ENCODE data around the gene CSDE1.
A peak's percentile ranks its signal among the peaks of the same experiment; 100 is the strongest.

The CSDE1 gene

GRCh38 chr1:114720492-114720891, 37.3 kb downstream of the CSDE1 start:
- H3K4me3 ChIP-seq (ENCODE audit: low read depth, low read length) = no peak overlapping the region
- DNase-seq (ENCODE audit: low read depth) = no peak
- TF ChIP-seq, protein P1, sequence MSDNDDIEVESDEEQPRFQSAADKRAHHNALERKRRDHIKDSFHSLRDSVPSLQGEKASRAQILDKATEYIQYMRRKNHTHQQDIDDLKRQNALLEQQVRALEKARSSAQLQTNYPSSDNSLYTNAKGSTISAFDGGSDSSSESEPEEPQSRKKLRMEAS (IDR thresholded peaks at IDR 0.05; ENCODE audit: low read depth, low read length) = no peak
- TF ChIP-seq POLR2A (IDR thresholded peaks at IDR 0.05; ENCODE audit: extremely low read depth, insufficient read length) (no peak), MYC (IDR thresholded peaks at IDR 0.05; ENCODE audit: low read depth, low read length) (no peak)
- TF ChIP-seq, protein P2, sequence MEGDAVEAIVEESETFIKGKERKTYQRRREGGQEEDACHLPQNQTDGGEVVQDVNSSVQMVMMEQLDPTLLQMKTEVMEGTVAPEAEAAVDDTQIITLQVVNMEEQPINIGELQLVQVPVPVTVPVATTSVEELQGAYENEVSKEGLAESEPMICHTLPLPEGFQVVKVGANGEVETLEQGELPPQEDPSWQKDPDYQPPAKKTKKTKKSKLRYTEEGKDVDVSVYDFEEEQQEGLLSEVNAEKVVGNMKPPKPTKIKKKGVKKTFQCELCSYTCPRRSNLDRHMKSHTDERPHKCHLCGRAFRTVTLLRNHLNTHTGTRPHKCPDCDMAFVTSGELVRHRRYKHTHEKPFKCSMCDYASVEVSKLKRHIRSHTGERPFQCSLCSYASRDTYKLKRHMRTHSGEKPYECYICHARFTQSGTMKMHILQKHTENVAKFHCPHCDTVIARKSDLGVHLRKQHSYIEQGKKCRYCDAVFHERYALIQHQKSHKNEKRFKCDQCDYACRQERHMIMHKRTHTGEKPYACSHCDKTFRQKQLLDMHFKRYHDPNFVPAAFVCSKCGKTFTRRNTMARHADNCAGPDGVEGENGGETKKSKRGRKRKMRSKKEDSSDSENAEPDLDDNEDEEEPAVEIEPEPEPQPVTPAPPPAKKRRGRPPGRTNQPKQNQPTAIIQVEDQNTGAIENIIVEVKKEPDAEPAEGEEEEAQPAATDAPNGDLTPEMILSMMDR (IDR thresholded peaks at IDR 0.05; ENCODE audit: low read depth, low read length) = no peak

DNA sequence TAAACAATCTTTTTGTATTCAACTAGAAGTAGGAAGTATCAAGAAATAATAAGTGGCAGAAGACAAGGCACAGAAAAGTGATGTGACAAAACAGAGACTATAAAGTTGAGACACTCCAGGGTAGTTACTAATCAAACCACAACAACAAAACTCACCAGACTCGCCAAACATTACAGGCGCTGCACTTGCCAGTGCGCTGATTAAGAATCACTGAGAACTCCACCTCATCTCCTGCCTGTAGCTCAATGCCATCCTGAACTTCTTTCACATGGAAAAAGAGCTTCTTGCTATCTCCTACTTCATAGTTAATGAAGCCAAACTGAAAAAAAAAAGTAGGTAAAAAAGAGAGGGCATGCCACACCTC, 38.4 kb downstream of the CSDE1 start:
- peak; percentile 30 for DNase-seq (ENCODE audit: low read depth)
- TF ChIP-seq, protein P2 (IDR thresholded peaks at IDR 0.05; ENCODE audit: low read depth, low read length) = no peak
- TF ChIP-seq, protein P1 (IDR thresholded peaks at IDR 0.05; ENCODE audit: low read depth, low read length) = no peak
- TF ChIP-seq POLR2A (IDR thresholded peaks at IDR 0.05; ENCODE audit: extremely low read depth, insufficient read length) = no peak
- TF ChIP-seq MYC (IDR thresholded peaks at IDR 0.05; ENCODE audit: low read depth, low read length) = no peak
- no peak overlapping the region for H3K4me3 ChIP-seq (ENCODE audit: low read depth, low read length)

- TF ChIP-seq POLR2A (IDR thresholded peaks at IDR 0.05; ENCODE audit: extremely low read depth, insufficient read length) (no peak), MYC (IDR thresholded peaks at IDR 0.05; ENCODE audit: low read depth, low read length) (no peak)
- TF ChIP-seq, protein P1 (IDR thresholded peaks at IDR 0.05; ENCODE audit: low read depth, low read length) = no peak
- TF ChIP-seq, protein P2 (IDR thresholded peaks at IDR 0.05; ENCODE audit: low read depth, low read length) = no peak
- peak; percentile 56 for DNase-seq (ENCODE audit: low read depth)
These were observed 38.9 kb downstream of the CSDE1 start for GRCh38 chr1:114718661-114719423.

GRCh38 chr1:114716304-114717170, 41.2 kb downstream of the CSDE1 start, which contains the start of gene NRAS:
NRAS (minus strand) TSS chr1:114716771; CDS start chr1:114716160, 611 bp downstream.
- peak within 1 kb of the TSS; percentile 94 for H3K4me3 ChIP-seq (ENCODE audit: low read depth, low read length)
- peak; percentile 92 for DNase-seq (ENCODE audit: low read depth)
- peak; percentile 59 for TF ChIP-seq POLR2A (IDR thresholded peaks at IDR 0.05; ENCODE audit: extremely low read depth, insufficient read length)
- peak; percentile 100 for TF ChIP-seq MYC (IDR thresholded peaks at IDR 0.05; ENCODE audit: low read depth, low read length)
- TF ChIP-seq, protein P1 (IDR thresholded peaks at IDR 0.05; ENCODE audit: low read depth, low read length) = peak; percentile 99
- TF ChIP-seq, protein P2 (IDR thresholded peaks at IDR 0.05; ENCODE audit: low read depth, low read length) = no peak

More at GRCh38 chr1:114718661-114719423, 38.9 kb downstream of the CSDE1 start:
- H3K4me3 ChIP-seq (ENCODE audit: low read depth, low read length) = no peak overlapping the region

GRCh38 chr1:114715952-114716303, 41.9 kb downstream of the CSDE1 start:
- no peak for DNase-seq (ENCODE audit: low read depth)
- H3K4me3 ChIP-seq (ENCODE audit: low read depth, low read length) = peak overlapping the region; percentile 94
- TF ChIP-seq MYC (IDR thresholded peaks at IDR 0.05; ENCODE audit: low read depth, low read length) (no peak), POLR2A (IDR thresholded peaks at IDR 0.05; ENCODE audit: extremely low read depth, insufficient read length) (no peak)
- TF ChIP-seq, protein P2 (IDR thresholded peaks at IDR 0.05; ENCODE audit: low read depth, low read length) = no peak
- TF ChIP-seq, protein P1 (IDR thresholded peaks at IDR 0.05; ENCODE audit: low read depth, low read length) = no peak

All from NB4 (cell line).